ENCODE data around the gene RHBG. TPM values are rescaled to one million over a fixed set of nuclear protein-coding genes. Genes with fewer than 3 reads are reported as not detected.

RHBG gene
- total and polyA plus RNA-seq, 2 experiments from 2014 or later: 1.2 to 1.6 TPM

DNA sequence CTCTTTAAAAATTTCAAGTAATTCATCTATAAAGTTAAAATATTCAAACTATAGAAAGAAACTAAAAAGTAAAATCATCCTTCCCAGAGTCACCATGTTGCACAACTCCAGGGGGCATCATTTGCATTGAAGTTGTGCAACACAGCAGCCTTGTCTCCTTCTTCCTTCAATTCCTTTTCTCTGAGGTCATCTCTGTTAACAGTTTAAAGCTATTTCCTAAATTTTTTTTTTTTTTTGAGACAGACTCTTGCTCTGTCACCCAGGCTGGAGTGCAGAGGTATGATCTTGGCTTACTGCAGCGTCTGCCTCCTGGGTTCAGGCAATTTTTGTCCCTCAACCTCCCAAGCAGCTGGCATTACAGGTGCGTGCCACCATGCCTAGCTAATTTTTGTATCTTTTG is 7.1 kb downstream of the RHBG start:
- Histone ChIP-seq H3K4me3 (no peak overlapping the region), H2AFZ (no peak overlapping the region), H3K4me1 (ENCODE audit: insufficient read depth) (0 out of 2 replicates have a peak, but pooled peaks cover 3% of the 10 kb centered on the region), H4K20me1 (replicated peaks; ENCODE audit: insufficient read depth) (no peaks in the 10 kb centered on the region), H3F3A (replicated peaks; ENCODE audit: low read depth) (no peaks in the 10 kb centered on the region), H3K27ac (ENCODE audit: low read depth) (no peak overlapping the region), H3K79me2 (replicated peaks; ENCODE audit: insufficient read depth) (no peaks in the 10 kb centered on the region), H3K27me3 (ENCODE audit: insufficient read depth) (no peaks in the 10 kb centered on the region; the same call in 1 of the 2 replicates), H3K9me2 (ENCODE audit: insufficient read depth) (no peaks in the 10 kb centered on the region), H3K36me3 (ENCODE audit: insufficient read depth) (no peaks in the 10 kb centered on the region), H3K4me2 (no peak overlapping the region)
- DNase-seq (ENCODE audit: low spot score) (peak; percentile 26), ATAC-seq (no peak)
- H3K27me3 Mint-ChIP-seq (ENCODE audit: insufficient read depth, low read depth, poor library complexity): peaks cover 6% of the 10 kb centered on the region
- H3K27ac Mint-ChIP-seq: no peak overlapping the region
- peaks cover 9% of the 10 kb centered on the region; the same call in 2 of the 3 replicates for H3K4me1 Mint-ChIP-seq
- H3K9me3 Mint-ChIP-seq: no peaks in the 10 kb centered on the region
- H3K4me3 Mint-ChIP-seq: no peak overlapping the region
- H3K36me3 Mint-ChIP-seq (ENCODE audit: low read depth): no peaks in the 10 kb centered on the region
- TF ChIP-seq JUNB (IDR thresholded peaks at IDR 0.05; ENCODE audit: unreplicated experiment) (no peak), CREB1 (CRISPR knock-in tag; IDR thresholded peaks at IDR 0.05; ENCODE audit: low read depth) (no peak)

GRCh38 chr1:156376958-156377919 is 8.2 kb downstream of the RHBG start:
- Histone ChIP-seq H3K27me3 (ENCODE audit: insufficient read depth) (no peaks in the 10 kb centered on the region), H3F3A (replicated peaks; ENCODE audit: low read depth) (no peaks in the 10 kb centered on the region), H3K4me2 (no peak overlapping the region), H2AFZ (no peak overlapping the region), H3K4me1 (ENCODE audit: insufficient read depth) (0 out of 2 replicates have a peak, but pooled peaks cover 3% of the 10 kb centered on the region), H3K4me3 (no peak overlapping the region), H3K79me2 (replicated peaks; ENCODE audit: insufficient read depth) (no peaks in the 10 kb centered on the region), H3K27ac (ENCODE audit: low read depth) (no peak overlapping the region), H3K9me2 (ENCODE audit: insufficient read depth) (no peaks in the 10 kb centered on the region), H3K36me3 (ENCODE audit: insufficient read depth) (no peaks in the 10 kb centered on the region), H4K20me1 (replicated peaks; ENCODE audit: insufficient read depth) (no peaks in the 10 kb centered on the region)
- H3K36me3 Mint-ChIP-seq (ENCODE audit: low read depth): no peaks in the 10 kb centered on the region
- no peak overlapping the region; the same call in 2 of the 3 replicates for H3K4me3 Mint-ChIP-seq
- H3K4me1 Mint-ChIP-seq: peaks cover 9% of the 10 kb centered on the region; the same call in 2 of the 3 replicates
- ATAC-seq (no peak), DNase-seq (ENCODE audit: low spot score) (no peak)
- no peaks in the 10 kb centered on the region for H3K9me3 Mint-ChIP-seq
- no peak overlapping the region for H3K27ac Mint-ChIP-seq
- peaks cover 6% of the 10 kb centered on the region for H3K27me3 Mint-ChIP-seq (ENCODE audit: insufficient read depth, low read depth, poor library complexity)
- TF ChIP-seq ZNF114 (CRISPR knock-in tag; IDR thresholded peaks at IDR 0.05) (no peak), CREB1 (CRISPR knock-in tag; IDR thresholded peaks at IDR 0.05; ENCODE audit: low read depth) (no peak), POLR2AphosphoS5 (IDR thresholded peaks at IDR 0.05; ENCODE audit: low read depth) (no peak), NANOG (IDR thresholded peaks at IDR 0.05; ENCODE audit: borderline replicate concordance) (no peak), JUNB (IDR thresholded peaks at IDR 0.05; ENCODE audit: unreplicated experiment) (no peak), STAT1 (IDR thresholded peaks at IDR 0.05; ENCODE audit: unreplicated experiment) (no peak), EZH2 (IDR thresholded peaks at IDR 0.05; ENCODE audit: low read depth, unreplicated experiment) (no peak), ETS1 (IDR thresholded peaks at IDR 0.05) (no peak), ZNF331 (CRISPR knock-in tag; IDR thresholded peaks at IDR 0.05; ENCODE audit: low read depth) (no peak), CTCF (conservative IDR thresholded peaks at IDR 0.05; ENCODE audit: low read depth in 2 of 2) (no peak)
- TF ChIP-seq, protein P1, sequence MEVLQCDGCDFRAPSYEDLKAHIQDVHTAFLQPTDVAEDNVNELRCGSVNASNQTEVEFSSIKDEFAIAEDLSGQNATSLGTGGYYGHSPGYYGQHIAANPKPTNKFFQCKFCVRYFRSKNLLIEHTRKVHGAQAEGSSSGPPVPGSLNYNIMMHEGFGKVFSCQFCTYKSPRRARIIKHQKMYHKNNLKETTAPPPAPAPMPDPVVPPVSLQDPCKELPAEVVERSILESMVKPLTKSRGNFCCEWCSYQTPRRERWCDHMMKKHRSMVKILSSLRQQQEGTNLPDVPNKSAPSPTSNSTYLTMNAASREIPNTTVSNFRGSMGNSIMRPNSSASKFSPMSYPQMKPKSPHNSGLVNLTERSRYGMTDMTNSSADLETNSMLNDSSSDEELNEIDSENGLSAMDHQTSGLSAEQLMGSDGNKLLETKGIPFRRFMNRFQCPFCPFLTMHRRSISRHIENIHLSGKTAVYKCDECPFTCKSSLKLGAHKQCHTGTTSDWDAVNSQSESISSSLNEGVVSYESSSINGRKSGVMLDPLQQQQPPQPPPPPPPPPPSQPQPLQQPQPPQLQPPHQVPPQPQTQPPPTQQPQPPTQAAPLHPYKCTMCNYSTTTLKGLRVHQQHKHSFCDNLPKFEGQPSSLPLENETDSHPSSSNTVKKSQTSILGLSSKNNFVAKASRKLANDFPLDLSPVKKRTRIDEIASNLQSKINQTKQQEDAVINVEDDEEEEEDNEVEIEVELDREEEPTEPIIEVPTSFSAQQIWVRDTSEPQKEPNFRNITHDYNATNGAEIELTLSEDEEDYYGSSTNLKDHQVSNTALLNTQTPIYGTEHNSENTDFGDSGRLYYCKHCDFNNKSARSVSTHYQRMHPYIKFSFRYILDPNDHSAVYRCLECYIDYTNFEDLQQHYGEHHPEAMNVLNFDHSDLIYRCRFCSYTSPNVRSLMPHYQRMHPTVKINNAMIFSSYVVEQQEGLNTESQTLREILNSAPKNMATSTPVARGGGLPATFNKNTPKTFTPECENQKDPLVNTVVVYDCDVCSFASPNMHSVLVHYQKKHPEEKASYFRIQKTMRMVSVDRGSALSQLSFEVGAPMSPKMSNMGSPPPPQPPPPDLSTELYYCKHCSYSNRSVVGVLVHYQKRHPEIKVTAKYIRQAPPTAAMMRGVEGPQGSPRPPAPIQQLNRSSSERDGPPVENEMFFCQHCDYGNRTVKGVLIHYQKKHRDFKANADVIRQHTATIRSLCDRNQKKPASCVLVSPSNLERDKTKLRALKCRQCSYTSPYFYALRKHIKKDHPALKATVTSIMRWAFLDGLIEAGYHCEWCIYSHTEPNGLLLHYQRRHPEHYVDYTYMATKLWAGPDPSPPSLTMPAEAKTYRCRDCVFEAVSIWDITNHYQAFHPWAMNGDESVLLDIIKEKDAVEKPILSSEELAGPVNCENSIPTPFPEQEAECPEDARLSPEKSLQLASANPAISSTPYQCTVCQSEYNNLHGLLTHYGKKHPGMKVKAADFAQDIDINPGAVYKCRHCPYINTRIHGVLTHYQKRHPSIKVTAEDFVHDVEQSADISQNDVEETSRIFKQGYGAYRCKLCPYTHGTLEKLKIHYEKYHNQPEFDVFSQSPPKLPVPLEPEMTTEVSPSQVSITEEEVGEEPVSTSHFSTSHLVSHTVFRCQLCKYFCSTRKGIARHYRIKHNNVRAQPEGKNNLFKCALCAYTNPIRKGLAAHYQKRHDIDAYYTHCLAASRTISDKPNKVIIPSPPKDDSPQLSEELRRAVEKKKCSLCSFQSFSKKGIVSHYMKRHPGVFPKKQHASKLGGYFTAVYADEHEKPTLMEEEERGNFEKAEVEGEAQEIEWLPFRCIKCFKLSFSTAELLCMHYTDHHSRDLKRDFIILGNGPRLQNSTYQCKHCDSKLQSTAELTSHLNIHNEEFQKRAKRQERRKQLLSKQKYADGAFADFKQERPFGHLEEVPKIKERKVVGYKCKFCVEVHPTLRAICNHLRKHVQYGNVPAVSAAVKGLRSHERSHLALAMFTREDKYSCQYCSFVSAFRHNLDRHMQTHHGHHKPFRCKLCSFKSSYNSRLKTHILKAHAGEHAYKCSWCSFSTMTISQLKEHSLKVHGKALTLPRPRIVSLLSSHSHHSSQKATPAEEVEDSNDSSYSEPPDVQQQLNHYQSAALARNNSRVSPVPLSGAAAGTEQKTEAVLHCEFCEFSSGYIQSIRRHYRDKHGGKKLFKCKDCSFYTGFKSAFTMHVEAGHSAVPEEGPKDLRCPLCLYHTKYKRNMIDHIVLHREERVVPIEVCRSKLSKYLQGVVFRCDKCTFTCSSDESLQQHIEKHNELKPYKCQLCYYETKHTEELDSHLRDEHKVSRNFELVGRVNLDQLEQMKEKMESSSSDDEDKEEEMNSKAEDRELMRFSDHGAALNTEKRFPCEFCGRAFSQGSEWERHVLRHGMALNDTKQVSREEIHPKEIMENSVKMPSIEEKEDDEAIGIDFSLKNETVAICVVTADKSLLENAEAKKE (CRISPR knock-in tag; IDR thresholded peaks at IDR 0.05): no peak

Data from GM23338 (cell line).